SK-N-MC (cell line): Measurements from ENCODE around the gene TRAM2.

Experiments used
- DNase-seq: peaks from one replicate; pipeline ENCODE4 v3.0.0-alpha.2; 2011; ENCODE audit warnings: low read depth, low spot score
- H3K27ac ChIP-seq: fragments of 200-600 bp; sonication (generic); 2 replicates; pipeline ENCODE4 v1.5.1; 2016; ENCODE audit warnings: mixed run types
- H3K36me3 ChIP-seq: fragments of 200-600 bp; sonication (generic); 2 replicates; pipeline ENCODE4 v1.6.1; 2017; ENCODE audit warnings: antibody characterized with exemption, low read length, mixed read lengths; ENCODE audit not compliant: insufficient read depth
- H3K4me3 ChIP-seq: fragments of 200-600 bp; sonication (generic); 2 replicates; pipeline ENCODE4 v1.5.1; 2016
- H3K9ac ChIP-seq: fragments of 200-600 bp; sonication (generic); 2 replicates; pipeline ENCODE4 v1.8.0; 2017; ENCODE audit warnings: mixed run types, mixed read lengths; ENCODE audit not compliant: insufficient read length
- H3K9me3 ChIP-seq: fragments of 200-600 bp; sonication (generic); 2 replicates; pipeline ENCODE4 v1.6.1; 2017; ENCODE audit warnings: low read depth, mild to moderate bottlenecking, antibody characterized with exemption, low read length, moderate library complexity, mixed read lengths
- EZH2 ChIP-seq: fragments of 200-600 bp; sonication (generic); IDR thresholded peaks from one replicate; pipeline ENCODE4 v1.6.1; 2017; ENCODE audit warnings: antibody characterized with exemption
- FOXP2 ChIP-seq: optimal IDR thresholded peaks from 2 replicates; pipeline ENCODE3; 2011; ENCODE audit warnings: mild to moderate bottlenecking, moderate library complexity; ENCODE audit not compliant: insufficient read depth; ENCODE audit errors: extremely low read length, control extremely low read depth
- POLR2AphosphoS5 ChIP-seq: IDR thresholded peaks from 2 replicates; pipeline ENCODE4 v1.6.1; 2012; ENCODE audit warnings: mild to moderate bottlenecking, low read depth, low read length, borderline replicate concordance

TRAM2 gene

GRCh38 chr6:52518279-52518945 is 58.4 kb downstream of the TRAM2 start:
- Histone ChIP-seq H3K4me3 (no peak overlapping the region), H3K27ac (no peak overlapping the region), H3K36me3 (no peaks in the 10 kb centered on the region), H3K9me3 (no peaks in the 10 kb centered on the region), H3K9ac (no peak overlapping the region)
- TF ChIP-seq EZH2 = no peak
- TF ChIP-seq POLR2AphosphoS5 = no peak
- TF ChIP-seq FOXP2 = no peak
- DNase-seq = no peak

GRCh38 chr6:52517502-52518278 is 59.2 kb downstream of the TRAM2 start:
- no peak overlapping the region for H3K4me3 ChIP-seq
- no peak for DNase-seq
- TF ChIP-seq EZH2 (no peak), FOXP2 (no peak), POLR2AphosphoS5 (no peak)
- H3K36me3 ChIP-seq = no peaks in the 10 kb centered on the region
- H3K9me3 ChIP-seq = no peaks in the 10 kb centered on the region
- no peak overlapping the region for H3K9ac ChIP-seq
- no peak overlapping the region for H3K27ac ChIP-seq

- Histone ChIP-seq H3K9me3 (no peaks in the 10 kb centered on the region), H3K27ac (no peak overlapping the region), H3K4me3 (no peak overlapping the region), H3K9ac (no peak overlapping the region), H3K36me3 (no peaks in the 10 kb centered on the region)
- no peak for DNase-seq
- TF ChIP-seq EZH2 (no peak), FOXP2 (no peak), POLR2AphosphoS5 (no peak)
These were observed 59.9 kb downstream of the TRAM2 start for GRCh38 chr6:52516943-52517342.

GRCh38 chr6:52516269-52516668 is 60.6 kb downstream of the TRAM2 start:
- Histone ChIP-seq H3K36me3 (no peaks in the 10 kb centered on the region), H3K27ac (no peak overlapping the region)

GRCh38 chr6:52515219-52515960 is 61.5 kb downstream of the TRAM2 start:
- Histone ChIP-seq H3K27ac (no peak overlapping the region), H3K4me3 (no peak overlapping the region), H3K36me3 (no peaks in the 10 kb centered on the region), H3K9me3 (no peaks in the 10 kb centered on the region), H3K9ac (no peak overlapping the region)
- DNase-seq = no peak
- no peak for TF ChIP-seq EZH2
- TF ChIP-seq FOXP2 = no peak
- no peak for TF ChIP-seq POLR2AphosphoS5

More at GRCh38 chr6:52516269-52516668, 60.6 kb downstream of the TRAM2 start:
- Histone ChIP-seq H3K4me3 (no peak overlapping the region), H3K9me3 (no peaks in the 10 kb centered on the region), H3K9ac (no peak overlapping the region)
- TF ChIP-seq FOXP2 (no peak), EZH2 (no peak), POLR2AphosphoS5 (no peak)
- DNase-seq = no peak

- no peak for DNase-seq
- TF ChIP-seq POLR2AphosphoS5 = no peak
- TF ChIP-seq EZH2 = no peak
- no peak for TF ChIP-seq FOXP2
- no peak overlapping the region for H3K4me3 ChIP-seq
- no peaks in the 10 kb centered on the region for H3K9me3 ChIP-seq
- H3K9ac ChIP-seq = no peak overlapping the region
- no peaks in the 10 kb centered on the region for H3K36me3 ChIP-seq
- no peak overlapping the region for H3K27ac ChIP-seq
These were observed 62.3 kb downstream of the TRAM2 start for GRCh38 chr6:52514514-52514913.

- Histone ChIP-seq H3K9ac (no peak overlapping the region), H3K4me3 (no peak overlapping the region), H3K27ac (no peak overlapping the region), H3K9me3 (no peaks in the 10 kb centered on the region), H3K36me3 (no peaks in the 10 kb centered on the region)
- TF ChIP-seq POLR2AphosphoS5 (no peak), EZH2 (no peak), FOXP2 (no peak)
- DNase-seq = no peak
These were observed 63.0 kb downstream of the TRAM2 start for GRCh38 chr6:52513896-52514295.

GRCh38 chr6:52513464-52513863 is 63.4 kb downstream of the TRAM2 start:
- H3K36me3 ChIP-seq = no peaks in the 10 kb centered on the region
- H3K9me3 ChIP-seq = no peaks in the 10 kb centered on the region
- H3K27ac ChIP-seq = no peak overlapping the region
- no peak overlapping the region for H3K9ac ChIP-seq
- TF ChIP-seq EZH2 = no peak
- TF ChIP-seq FOXP2 = no peak
- no peak for TF ChIP-seq POLR2AphosphoS5
- H3K4me3 ChIP-seq = no peak overlapping the region
- no peak for DNase-seq

- H3K36me3 ChIP-seq = no peaks in the 10 kb centered on the region
- no peak overlapping the region for H3K9ac ChIP-seq
- no peak overlapping the region for H3K4me3 ChIP-seq
- no peak overlapping the region for H3K27ac ChIP-seq
- DNase-seq = no peak
- no peaks in the 10 kb centered on the region for H3K9me3 ChIP-seq
- TF ChIP-seq EZH2 (no peak), FOXP2 (no peak), POLR2AphosphoS5 (no peak)
These were observed 64.7 kb downstream of the TRAM2 start for GRCh38 chr6:52512199-52512598.
